HG03108 (cell line): Measurements from ENCODE around the gene HERC5.
"Not testable (repeated sequence)": the region's sequence is repeated elsewhere in the genome, so short reads cannot be mapped to it uniquely, and the experiment has no call there.

Experiments used
- ATAC-seq: cut with Tn5 transposase; IDR thresholded peaks from one replicate; pipeline ENCODE4 v1.9.1; 2021; ENCODE audit warnings: moderate library complexity; ENCODE audit not compliant: unreplicated experiment

Gene HERC5

GRCh38 chr4:88447371-88448095 is 9.4 kb upstream of the HERC5 start:
- ATAC-seq, result no peak

GRCh38 chr4:88448211-88448765 is 8.6 kb upstream of the HERC5 start:
- not testable (repeated sequence) for ATAC-seq

GRCh38 chr4:88448889-88449288 is 8.0 kb upstream of the HERC5 start:
- ATAC-seq, result no peak

GRCh38 chr4:88449290-88449689 is 7.6 kb upstream of the HERC5 start:
- ATAC-seq, result no peak

GRCh38 chr4:88451205-88451604 is 5.7 kb upstream of the HERC5 start:
- ATAC-seq, result no peak

GRCh38 chr4:88452912-88453311 is 4.0 kb upstream of the HERC5 start:
- no peak for ATAC-seq

GRCh38 chr4:88457307-88458103 is 586 bp downstream of the HERC5 start:
- peak; percentile 28 for ATAC-seq

- no peak for ATAC-seq
These were observed 1.3 kb downstream of the HERC5 start for GRCh38 chr4:88458104-88458740.

- no peak for ATAC-seq
These were observed 8.8 kb downstream of the HERC5 start for GRCh38 chr4:88465653-88466192.

GRCh38 chr4:88467392-88467791 is 10.5 kb downstream of the HERC5 start:
- no peak for ATAC-seq

- ATAC-seq, result no peak
These were observed 20.4 kb downstream of the HERC5 start for GRCh38 chr4:88477229-88477860.

GRCh38 chr4:88478247-88478646 is 21.3 kb downstream of the HERC5 start:
- ATAC-seq, result no peak

- ATAC-seq, result no peak
These were observed 24.6 kb downstream of the HERC5 start for GRCh38 chr4:88481537-88481936.

GRCh38 chr4:88489100-88489761 is 32.3 kb downstream of the HERC5 start:
- ATAC-seq, result no peak

- ATAC-seq, result no peak
These were observed 41.0 kb downstream of the HERC5 start for GRCh38 chr4:88497859-88498409.

GRCh38 chr4:88503344-88503743 is 46.4 kb downstream of the HERC5 start:
- no peak for ATAC-seq

GRCh38 chr4:88511236-88511635 is 54.3 kb downstream of the HERC5 start:
- no peak for ATAC-seq

- ATAC-seq, result no peak
These were observed 57.9 kb downstream of the HERC5 start for GRCh38 chr4:88514557-88515511.

GRCh38 chr4:88516746-88517145 is 59.8 kb downstream of the HERC5 start:
- no peak for ATAC-seq
